Thyroid gland (tissue), 4 donors: Measurements from ENCODE around the gene GAB4. TPM values are rescaled to one million over a fixed set of nuclear protein-coding genes. Genes with fewer than 3 reads are reported as not detected.

Experiments used
- DNase-seq, 2 donors: peaks; one replicate each; pipeline ENCODE4 v3.0.0-alpha.2; 2019
- H3K27ac ChIP-seq, 3 donors: fragments of 200-600 bp; sonication (generic); 1 replicate in 2 of 3; 2 replicates in 1 of 3; pipeline ENCODE4 v1.5.1; 2016 to 2019; ENCODE audit warnings: mild to moderate bottlenecking in 1 of 3, moderate library complexity in 1 of 3
- H3K27me3 ChIP-seq: fragments of 200-600 bp; sonication (generic); one replicate; pipeline ENCODE4 v1.5.1; 2019
- H3K36me3 ChIP-seq, 2 donors: fragments of 200-600 bp; sonication (generic); one replicate each; pipeline ENCODE4 v1.5.1; 2016 to 2019
- H3K4me1 ChIP-seq, 2 donors: fragments of 200-600 bp; sonication (generic); one replicate each; pipeline ENCODE4 v1.5.1; 2017 to 2019
- H3K4me3 ChIP-seq, 3 donors: fragments of 200-600 bp; sonication (generic); replicated peaks in 1 of 3; 1 replicate in 2 of 3; 2 replicates in 1 of 3; pipeline ENCODE4 v1.5.1; 2016; ENCODE audit warnings: mild to moderate bottlenecking in 1 of 3
- H3K9me3 ChIP-seq: fragments of 200-600 bp; sonication (generic); one replicate; pipeline ENCODE4 v1.5.1; 2017
- CTCF ChIP-seq, 6 experiments: fragments of 200-600 bp in 3 of 6; fragments of 450-650 bp in 3 of 6; sonication (generic) in 3 of 6; IDR thresholded peaks; one replicate each; pipeline ENCODE4 v1.5.1; 2016 to 2019; ENCODE audit warnings: antibody characterized with exemption in 6 of 6, mild to moderate bottlenecking in 2 of 6, inconsistent platforms in 1 of 6, moderate library complexity in 1 of 6
- POLR2A ChIP-seq, 2 donors: fragments of 450-650 bp; IDR thresholded peaks; one replicate each; pipeline ENCODE4 v1.6.1; 2017; ENCODE audit warnings: antibody characterized with exemption in 2 of 2, mild to moderate bottlenecking in 2 of 2, moderate library complexity in 1 of 2
- WGBS, 2 donors: methylation state at CpG; one replicate each; pipeline ENCODE4 v1.1.5; 2017; 5-methylcytosine and 5-hydroxymethylcytosine counted together
- intact Hi-C: fragments of 100-400 bp; cut with DNase I; formaldehyde crosslinking; loops from one replicate; pipeline ENCODE4 v1.15.1; 2023
- total RNA-seq, 4 donors: library from RNA; depleted of rRNA; stranded (reverse); fragments of >200 nt; gene quantifications; one replicate each; pipeline ENCODE4 v1.2.3, GENCODE V29; 2016

Gene GAB4
- total RNA-seq, 4 donors from 2014 or later: not detected

- WGBS, 2 donors: 53 to 73% methylated on average over 3 to 16 of the region's 18 CpGs
- no peak for DNase-seq
- H3K36me3 ChIP-seq: no peaks in the 10 kb centered on the region
- intact Hi-C loops: no loop called here
- no peaks in the 10 kb centered on the region for H3K4me1 ChIP-seq
- no peaks in the 10 kb centered on the region for H3K9me3 ChIP-seq
- no peaks in the 10 kb centered on the region for H3K27me3 ChIP-seq
- no peak overlapping the region for H3K4me3 ChIP-seq
- no peak overlapping the region for H3K27ac ChIP-seq
- TF ChIP-seq CTCF (IDR thresholded peaks at IDR 0.05) (no peak), POLR2A (IDR thresholded peaks at IDR 0.05) (no peak)
Measured at GRCh38 chr22:16963189-16963945, 44.7 kb downstream of the GAB4 start.

- no peak overlapping the region for H3K4me3 ChIP-seq
- no peak overlapping the region for H3K27ac ChIP-seq
- no peaks in the 10 kb centered on the region for H3K36me3 ChIP-seq
- no peak for DNase-seq
- WGBS, 2 donors: 95% methylated on average over 5 to 7 of the region's 7 CpGs
- intact Hi-C loops: no loop called here
- no peaks in the 10 kb centered on the region for H3K4me1 ChIP-seq
- H3K27me3 ChIP-seq: no peaks in the 10 kb centered on the region
- TF ChIP-seq POLR2A (IDR thresholded peaks at IDR 0.05) (no peak), CTCF (IDR thresholded peaks at IDR 0.05) (no peak)
- no peaks in the 10 kb centered on the region for H3K9me3 ChIP-seq
Measured at GRCh38 chr22:16962501-16962900, 45.5 kb downstream of the GAB4 start.

GRCh38 chr22:16961477-16962186 is 46.4 kb downstream of the GAB4 start:
- no peaks in the 10 kb centered on the region for H3K36me3 ChIP-seq
- H3K9me3 ChIP-seq: no peaks in the 10 kb centered on the region
- H3K27ac ChIP-seq: no peak overlapping the region
- H3K27me3 ChIP-seq: no peaks in the 10 kb centered on the region
- TF ChIP-seq POLR2A (IDR thresholded peaks at IDR 0.05) (no peak), CTCF (IDR thresholded peaks at IDR 0.05) (no peak)
- DNase-seq: no peak
- intact Hi-C loops: no loop called here
- WGBS, 2 donors: 83 to 96% methylated on average over 14 of the region's 14 CpGs
- H3K4me1 ChIP-seq: no peaks in the 10 kb centered on the region
- H3K4me3 ChIP-seq: no peak overlapping the region

GRCh38 chr22:16960884-16961249 is 47.2 kb downstream of the GAB4 start:
- DNase-seq: no peak
- TF ChIP-seq POLR2A (IDR thresholded peaks at IDR 0.05) (no peak), CTCF (IDR thresholded peaks at IDR 0.05) (no peak)
- Histone ChIP-seq H3K36me3 (no peaks in the 10 kb centered on the region), H3K27me3 (no peaks in the 10 kb centered on the region), H3K4me3 (no peak overlapping the region), H3K9me3 (no peaks in the 10 kb centered on the region), H3K4me1 (no peaks in the 10 kb centered on the region), H3K27ac (no peak overlapping the region)
- intact Hi-C loops: no loop called here
- WGBS, 2 donors: 90 to 91% methylated on average over 4 of the region's 4 CpGs

- Histone ChIP-seq H3K36me3 (no peaks in the 10 kb centered on the region), H3K4me1 (no peaks in the 10 kb centered on the region), H3K9me3 (no peaks in the 10 kb centered on the region), H3K27ac (no peak overlapping the region), H3K4me3 (no peak overlapping the region), H3K27me3 (no peaks in the 10 kb centered on the region)
- TF ChIP-seq POLR2A (IDR thresholded peaks at IDR 0.05) (no peak), CTCF (IDR thresholded peaks at IDR 0.05) (no peak)
- DNase-seq: no peak
- WGBS, 2 donors: 81 to 90% methylated on average over 3 of the region's 3 CpGs
- intact Hi-C loops: no loop called here
Measured at GRCh38 chr22:16960220-16960883, 47.7 kb downstream of the GAB4 start.
